Gastroesophageal sphincter (tissue), 3 donors: ENCODE measurements around the gene REEP1.

Source experiments
- CTCF ChIP-seq, 4 experiments: fragments of 200-600 bp in 2 of 4; fragments of 450-650 bp in 2 of 4; sonication (generic) in 1 of 4; IDR thresholded peaks; one replicate each; pipeline ENCODE4 v1.5.1; 2017 to 2019; ENCODE audit warnings: antibody characterized with exemption in 4 of 4, mild to moderate bottlenecking in 2 of 4, moderate library complexity in 2 of 4
- POLR2A ChIP-seq, 2 donors: fragments of 450-650 bp; IDR thresholded peaks; one replicate each; pipeline ENCODE4 v1.6.1; 2017; ENCODE audit warnings: antibody characterized with exemption in 2 of 2, mild to moderate bottlenecking in 2 of 2, moderate library complexity in 1 of 2

DNA sequence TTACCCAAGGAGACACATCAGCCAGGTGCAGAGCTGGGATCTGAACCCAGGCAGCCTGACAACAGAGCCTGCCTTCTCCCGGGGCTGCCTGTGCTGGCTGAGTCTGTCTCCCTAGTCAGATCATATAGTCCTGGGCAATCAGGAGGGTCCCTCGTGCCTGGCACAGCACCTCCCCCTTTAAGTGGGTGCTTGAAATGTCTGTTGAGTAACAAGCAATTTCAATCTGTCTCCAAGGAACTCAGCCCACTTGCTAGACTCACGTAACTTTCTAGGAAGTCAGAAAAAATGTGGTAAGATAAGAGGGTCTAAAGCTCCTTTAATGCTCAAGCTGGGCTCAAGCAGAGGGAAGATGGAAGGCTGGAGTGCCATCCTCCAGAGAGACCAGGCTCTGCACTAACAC, 51.9 kb downstream of the REEP1 start:
- TF ChIP-seq CTCF (IDR thresholded peaks at IDR 0.05) (no peak), POLR2A (IDR thresholded peaks at IDR 0.05) (no peak)
